ENCODE results near the gene DOK5. TPM values are rescaled to one million over a fixed set of nuclear protein-coding genes. Genes with fewer than 3 reads are reported as not detected.
A peak's percentile ranks its signal among the peaks of the same experiment; 100 is the strongest.

The DOK5 gene
- polyA plus RNA-seq, 4 donors = 9.4 to 34.3 (median 11.7) TPM

- DNase-seq (ENCODE audit: low read depth in 4 of 4, low spot score in 3 of 4) = no peak
Measured at GRCh38 chr20:54640800-54641199, 165.4 kb downstream of the DOK5 start.

GRCh38 chr20:54642864-54643667 is 167.7 kb downstream of the DOK5 start:
- no peak for DNase-seq (ENCODE audit: low read depth in 4 of 4, low spot score in 3 of 4)

GRCh38 chr20:54643761-54644160 is 168.4 kb downstream of the DOK5 start:
- no peak for DNase-seq (ENCODE audit: low read depth in 4 of 4, low spot score in 3 of 4)

- no peak for DNase-seq (ENCODE audit: low read depth in 4 of 4, low spot score in 3 of 4)
Measured at GRCh38 chr20:54645445-54646155, 170.2 kb downstream of the DOK5 start.

- no peak for DNase-seq (ENCODE audit: low read depth in 4 of 4, low spot score in 3 of 4)
Measured at GRCh38 chr20:54646156-54646517, 170.7 kb downstream of the DOK5 start.

GRCh38 chr20:54648421-54649142 is 173.2 kb downstream of the DOK5 start:
- no peak for DNase-seq (ENCODE audit: low read depth in 4 of 4, low spot score in 3 of 4)

GRCh38 chr20:54649511-54649962 is 174.1 kb downstream of the DOK5 start:
- DNase-seq (ENCODE audit: low read depth in 4 of 4, low spot score in 3 of 4) = peak; percentile 58 to 82 (median 68)

GRCh38 chr20:54650052-54650719 is 174.8 kb downstream of the DOK5 start:
- DNase-seq (ENCODE audit: low read depth in 4 of 4, low spot score in 3 of 4) = no peak

- DNase-seq (ENCODE audit: low read depth in 4 of 4, low spot score in 3 of 4) = no peak
Measured at GRCh38 chr20:54651252-54651651, 175.9 kb downstream of the DOK5 start.

- DNase-seq (ENCODE audit: low read depth in 4 of 4, low spot score in 3 of 4) = peak in 1 of 4 donors; percentile 12
Measured at GRCh38 chr20:54654450-54654849, 179.1 kb downstream of the DOK5 start.

GRCh38 chr20:54657268-54657826 is 182.0 kb downstream of the DOK5 start:
- no peak for DNase-seq (ENCODE audit: low read depth in 4 of 4, low spot score in 3 of 4)

- DNase-seq (ENCODE audit: low read depth in 4 of 4, low spot score in 3 of 4) = no peak
Measured at GRCh38 chr20:54658525-54658924, 183.1 kb downstream of the DOK5 start.

GRCh38 chr20:54661265-54661664 is 185.9 kb downstream of the DOK5 start:
- DNase-seq (ENCODE audit: low read depth in 4 of 4, low spot score in 3 of 4) = no peak

GRCh38 chr20:54661880-54662465 is 186.6 kb downstream of the DOK5 start:
- DNase-seq (ENCODE audit: low read depth in 4 of 4, low spot score in 3 of 4) = no peak

GRCh38 chr20:54665812-54666211 is 190.4 kb downstream of the DOK5 start:
- no peak for DNase-seq (ENCODE audit: low read depth in 4 of 4, low spot score in 3 of 4)

GRCh38 chr20:54668271-54669039 is 193.1 kb downstream of the DOK5 start:
- DNase-seq (ENCODE audit: low read depth in 4 of 4, low spot score in 3 of 4) = peak in 1 of 4 donors; percentile 20

GRCh38 chr20:54669040-54669363 is 193.6 kb downstream of the DOK5 start:
- DNase-seq (ENCODE audit: low read depth in 4 of 4, low spot score in 3 of 4) = no peak

GRCh38 chr20:54678253-54678652 is 202.9 kb downstream of the DOK5 start:
- DNase-seq (ENCODE audit: low read depth in 4 of 4, low spot score in 3 of 4) = no peak

- DNase-seq (ENCODE audit: low read depth in 4 of 4, low spot score in 3 of 4) = no peak
Measured at GRCh38 chr20:54680439-54680838, 205.0 kb downstream of the DOK5 start.
